ENCODE measurements around the gene CELF4.

CELF4 gene

GRCh38 chr18:37550118-37550875, 15.3 kb downstream of the CELF4 start:
- H3K27me3 ChIP-seq (ENCODE audit: insufficient read depth, poor library complexity, severe bottlenecking): no peaks in the 10 kb centered on the region
- no peak for TF ChIP-seq CTCF (IDR thresholded peaks at IDR 0.05; ENCODE audit: poor library complexity, severe bottlenecking)
- no peak for ATAC-seq (ENCODE audit: low read depth)

GRCh38 chr18:37548679-37549289, 16.8 kb downstream of the CELF4 start:
- H3K27ac ChIP-seq (ENCODE audit: poor library complexity, severe bottlenecking): no peak overlapping the region
- no peaks in the 10 kb centered on the region for H3K9me3 ChIP-seq (ENCODE audit: severe bottlenecking)
- H3K4me3 ChIP-seq (ENCODE audit: severe bottlenecking): no peak overlapping the region
- ATAC-seq (ENCODE audit: low read depth): no peak
- no peaks in the 10 kb centered on the region for H3K27me3 ChIP-seq (ENCODE audit: insufficient read depth, poor library complexity, severe bottlenecking)
- H3K4me1 ChIP-seq (ENCODE audit: insufficient read depth, poor library complexity, severe bottlenecking): no peaks in the 10 kb centered on the region
- no peak for TF ChIP-seq CTCF (IDR thresholded peaks at IDR 0.05; ENCODE audit: poor library complexity, severe bottlenecking)
- no peaks in the 10 kb centered on the region for H3K36me3 ChIP-seq (ENCODE audit: low read depth)
- DNase-seq (ENCODE audit: low spot score): no peak

More at GRCh38 chr18:37550118-37550875, 15.3 kb downstream of the CELF4 start:
- no peak for DNase-seq (ENCODE audit: low spot score)
- H3K36me3 ChIP-seq (ENCODE audit: low read depth): no peaks in the 10 kb centered on the region
- H3K4me3 ChIP-seq (ENCODE audit: severe bottlenecking): no peak overlapping the region
- no peak overlapping the region for H3K27ac ChIP-seq (ENCODE audit: poor library complexity, severe bottlenecking)
- H3K9me3 ChIP-seq (ENCODE audit: severe bottlenecking): no peaks in the 10 kb centered on the region
- no peaks in the 10 kb centered on the region for H3K4me1 ChIP-seq (ENCODE audit: insufficient read depth, poor library complexity, severe bottlenecking)

- H3K4me1 ChIP-seq (ENCODE audit: insufficient read depth, poor library complexity, severe bottlenecking): no peaks in the 10 kb centered on the region
- no peak for ATAC-seq (ENCODE audit: low read depth)
These were observed 18.3 kb downstream of the CELF4 start for GRCh38 chr18:37547196-37547827.

GRCh38 chr18:37546651-37547050, 18.9 kb downstream of the CELF4 start:
- H3K9me3 ChIP-seq (ENCODE audit: severe bottlenecking): no peaks in the 10 kb centered on the region
- no peaks in the 10 kb centered on the region for H3K36me3 ChIP-seq (ENCODE audit: low read depth)
- TF ChIP-seq CTCF (IDR thresholded peaks at IDR 0.05; ENCODE audit: poor library complexity, severe bottlenecking): no peak
- no peak overlapping the region for H3K4me3 ChIP-seq (ENCODE audit: severe bottlenecking)
- peaks cover 4% of the 10 kb centered on the region for H3K27me3 ChIP-seq (ENCODE audit: insufficient read depth, poor library complexity, severe bottlenecking)
- no peaks in the 10 kb centered on the region for H3K4me1 ChIP-seq (ENCODE audit: insufficient read depth, poor library complexity, severe bottlenecking)
- ATAC-seq (ENCODE audit: low read depth) (no peak), DNase-seq (ENCODE audit: low spot score) (no peak)
- no peak overlapping the region for H3K27ac ChIP-seq (ENCODE audit: poor library complexity, severe bottlenecking)

More at GRCh38 chr18:37547196-37547827, 18.3 kb downstream of the CELF4 start:
- no peaks in the 10 kb centered on the region for H3K9me3 ChIP-seq (ENCODE audit: severe bottlenecking)
- no peak overlapping the region for H3K4me3 ChIP-seq (ENCODE audit: severe bottlenecking)
- H3K27me3 ChIP-seq (ENCODE audit: insufficient read depth, poor library complexity, severe bottlenecking): peaks cover 4% of the 10 kb centered on the region
- DNase-seq (ENCODE audit: low spot score): no peak
- no peak for TF ChIP-seq CTCF (IDR thresholded peaks at IDR 0.05; ENCODE audit: poor library complexity, severe bottlenecking)
- no peak overlapping the region for H3K27ac ChIP-seq (ENCODE audit: poor library complexity, severe bottlenecking)
- no peaks in the 10 kb centered on the region for H3K36me3 ChIP-seq (ENCODE audit: low read depth)

Measured in RWPE2 (cell line).